ENCODE results near the gene MEF2A. TPM values are rescaled to one million over a fixed set of nuclear protein-coding genes. Genes with fewer than 3 reads are reported as not detected.

The MEF2A gene
- total RNA-seq, 1 donor from 2014 or later, result 46.3 TPM

DNA sequence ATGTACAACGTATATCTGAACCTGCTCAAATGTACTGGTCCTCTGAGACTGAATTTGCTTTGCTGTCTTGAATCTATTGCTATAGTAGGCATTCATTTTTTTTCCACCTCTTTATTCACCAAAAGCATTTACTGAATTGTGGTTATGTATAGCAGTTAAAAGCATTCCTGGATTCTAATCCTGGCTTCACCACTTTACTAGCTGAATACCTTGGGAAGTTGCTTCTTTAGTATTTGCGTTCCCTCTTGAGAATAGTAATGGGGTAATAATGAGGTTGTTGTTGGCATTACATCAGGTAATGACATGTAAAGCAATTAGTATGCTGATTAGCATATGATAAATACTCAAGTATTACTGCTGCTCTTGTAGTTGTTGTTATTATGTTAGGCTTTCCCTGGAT, 29.1 kb downstream of the MEF2A start:
- Histone ChIP-seq H4K20me1 (ENCODE audit: insufficient read depth, low read length) (peaks cover 66% of the 10 kb centered on the region), H3K4me1 (ENCODE audit: insufficient read depth, low read length) (peaks cover 8% of the 10 kb centered on the region), H3K79me2 (ENCODE audit: insufficient read depth, low read length) (peaks cover 96% of the 10 kb centered on the region), H3K9me3 (ENCODE audit: insufficient read depth, low read depth, low read length) (no peaks in the 10 kb centered on the region), H3K4me3 (ENCODE audit: insufficient read depth, low read depth, low read length) (no peak overlapping the region), H3K27me3 (ENCODE audit: insufficient read depth, low read length) (no peaks in the 10 kb centered on the region), H3K27ac (ENCODE audit: low read depth, low read length) (no peak overlapping the region), H3K36me3 (ENCODE audit: insufficient read depth, low read length) (no peaks in the 10 kb centered on the region), H3K9ac (ENCODE audit: low read length) (no peak overlapping the region), H2AFZ (ENCODE audit: low read depth, low read length) (no peak overlapping the region), H3K4me2 (ENCODE audit: low read length) (no peak overlapping the region)
- TF ChIP-seq, protein P1, sequence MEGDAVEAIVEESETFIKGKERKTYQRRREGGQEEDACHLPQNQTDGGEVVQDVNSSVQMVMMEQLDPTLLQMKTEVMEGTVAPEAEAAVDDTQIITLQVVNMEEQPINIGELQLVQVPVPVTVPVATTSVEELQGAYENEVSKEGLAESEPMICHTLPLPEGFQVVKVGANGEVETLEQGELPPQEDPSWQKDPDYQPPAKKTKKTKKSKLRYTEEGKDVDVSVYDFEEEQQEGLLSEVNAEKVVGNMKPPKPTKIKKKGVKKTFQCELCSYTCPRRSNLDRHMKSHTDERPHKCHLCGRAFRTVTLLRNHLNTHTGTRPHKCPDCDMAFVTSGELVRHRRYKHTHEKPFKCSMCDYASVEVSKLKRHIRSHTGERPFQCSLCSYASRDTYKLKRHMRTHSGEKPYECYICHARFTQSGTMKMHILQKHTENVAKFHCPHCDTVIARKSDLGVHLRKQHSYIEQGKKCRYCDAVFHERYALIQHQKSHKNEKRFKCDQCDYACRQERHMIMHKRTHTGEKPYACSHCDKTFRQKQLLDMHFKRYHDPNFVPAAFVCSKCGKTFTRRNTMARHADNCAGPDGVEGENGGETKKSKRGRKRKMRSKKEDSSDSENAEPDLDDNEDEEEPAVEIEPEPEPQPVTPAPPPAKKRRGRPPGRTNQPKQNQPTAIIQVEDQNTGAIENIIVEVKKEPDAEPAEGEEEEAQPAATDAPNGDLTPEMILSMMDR (IDR thresholded peaks at IDR 0.05; ENCODE audit: insufficient read depth, low read depth, low read length), result no peak
- TF ChIP-seq EZH2 (IDR thresholded peaks at IDR 0.05; ENCODE audit: insufficient read depth, low read length), result no peak
- no peak for FAIRE-seq
- Mint-ChIP-seq H3K27ac (ENCODE audit: unreplicated experiment) (no peak overlapping the region), H3K4me3 (ENCODE audit: unreplicated experiment) (no peak overlapping the region), H3K36me3 (ENCODE audit: low read depth, unreplicated experiment) (peaks cover 8% of the 10 kb centered on the region), H3K4me1 (ENCODE audit: low read depth, unreplicated experiment) (peaks cover 28% of the 10 kb centered on the region), H3K9me3 (ENCODE audit: unreplicated experiment) (peaks cover 2% of the 10 kb centered on the region), H3K27me3 (ENCODE audit: low read depth, unreplicated experiment) (no peaks in the 10 kb centered on the region)
- peak; percentile 56 for DNase-seq (ENCODE audit: low read depth)

DNA sequence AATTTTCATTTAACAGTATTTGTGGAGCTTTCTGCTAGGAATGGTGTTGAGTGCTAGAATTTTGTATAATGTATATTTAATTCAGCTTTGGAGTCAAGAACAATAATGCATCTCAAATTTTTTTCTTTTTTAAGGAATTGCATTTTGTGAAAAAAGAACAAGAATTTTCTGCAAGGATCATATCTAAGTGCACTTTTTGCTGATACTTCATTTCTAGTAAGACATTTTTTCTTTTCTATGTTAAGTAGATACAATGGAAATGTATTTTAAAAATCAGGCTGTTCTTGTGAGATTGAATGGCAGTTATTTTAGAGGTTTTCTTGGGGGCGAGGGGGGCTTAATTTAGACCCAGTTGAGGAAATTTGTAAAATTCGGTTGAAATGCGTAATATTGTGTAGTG, 32.5 kb downstream of the MEF2A start:
- H3K27me3 ChIP-seq (ENCODE audit: insufficient read depth, low read length), result no peaks in the 10 kb centered on the region
- H3K9me3 ChIP-seq (ENCODE audit: insufficient read depth, low read depth, low read length), result no peaks in the 10 kb centered on the region
- H4K20me1 ChIP-seq (ENCODE audit: insufficient read depth, low read length), result peaks cover 62% of the 10 kb centered on the region
- no peaks in the 10 kb centered on the region for H3K27me3 Mint-ChIP-seq (ENCODE audit: low read depth, unreplicated experiment)
- H3K36me3 ChIP-seq (ENCODE audit: insufficient read depth, low read length), result no peaks in the 10 kb centered on the region
- no peak overlapping the region for H3K4me3 ChIP-seq (ENCODE audit: insufficient read depth, low read depth, low read length)
- H3K9me3 Mint-ChIP-seq (ENCODE audit: unreplicated experiment), result peaks cover 3% of the 10 kb centered on the region
- FAIRE-seq, result no peak
- peaks cover 20% of the 10 kb centered on the region for H3K4me1 Mint-ChIP-seq (ENCODE audit: low read depth, unreplicated experiment)
- H3K27ac Mint-ChIP-seq (ENCODE audit: unreplicated experiment), result no peak overlapping the region
- no peak overlapping the region for H3K9ac ChIP-seq (ENCODE audit: low read length)
- H3K79me2 ChIP-seq (ENCODE audit: insufficient read depth, low read length), result peaks cover 95% of the 10 kb centered on the region
- H3K27ac ChIP-seq (ENCODE audit: low read depth, low read length), result no peak overlapping the region
- no peak for DNase-seq (ENCODE audit: low read depth)
- no peak overlapping the region for H3K4me3 Mint-ChIP-seq (ENCODE audit: unreplicated experiment)
- H2AFZ ChIP-seq (ENCODE audit: low read depth, low read length), result no peak overlapping the region
- H3K4me1 ChIP-seq (ENCODE audit: insufficient read depth, low read length), result no peaks in the 10 kb centered on the region
- H3K36me3 Mint-ChIP-seq (ENCODE audit: low read depth, unreplicated experiment), result peaks cover 16% of the 10 kb centered on the region
- no peak overlapping the region for H3K4me2 ChIP-seq (ENCODE audit: low read length)
- TF ChIP-seq EZH2 (IDR thresholded peaks at IDR 0.05; ENCODE audit: insufficient read depth, low read length), result no peak
- TF ChIP-seq, protein P1 (IDR thresholded peaks at IDR 0.05; ENCODE audit: insufficient read depth, low read depth, low read length), result no peak

DNA sequence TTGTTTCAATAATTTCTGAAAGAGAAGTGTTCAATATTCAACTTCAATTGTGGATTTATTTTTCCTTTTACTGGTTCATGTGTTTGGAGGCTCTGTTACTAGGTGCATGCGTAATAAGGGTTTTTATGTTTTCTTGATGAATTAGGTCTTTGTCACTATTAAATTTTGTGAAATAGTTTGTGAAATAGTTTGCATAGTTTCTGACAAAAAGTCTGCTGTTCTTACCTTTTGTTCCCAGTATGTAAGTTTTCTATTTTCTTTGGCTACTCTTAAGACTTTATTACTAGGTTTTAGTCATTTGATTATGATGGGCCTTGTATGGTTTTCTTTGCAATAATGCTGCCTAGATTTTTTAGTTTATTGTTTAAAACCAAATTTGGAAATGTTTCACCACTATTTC, 38.0 kb downstream of the MEF2A start:
- no peaks in the 10 kb centered on the region for H3K4me1 ChIP-seq (ENCODE audit: insufficient read depth, low read length)
- no peak overlapping the region for H3K4me3 ChIP-seq (ENCODE audit: insufficient read depth, low read depth, low read length)
- peak; percentile 66 for FAIRE-seq
- Mint-ChIP-seq H3K9me3 (ENCODE audit: unreplicated experiment) (peaks cover 3% of the 10 kb centered on the region), H3K27ac (ENCODE audit: unreplicated experiment) (no peak overlapping the region), H3K27me3 (ENCODE audit: low read depth, unreplicated experiment) (no peaks in the 10 kb centered on the region), H3K36me3 (ENCODE audit: low read depth, unreplicated experiment) (peaks cover 12% of the 10 kb centered on the region), H3K4me3 (ENCODE audit: unreplicated experiment) (no peak overlapping the region), H3K4me1 (ENCODE audit: low read depth, unreplicated experiment) (peaks cover 42% of the 10 kb centered on the region)
- H3K4me2 ChIP-seq (ENCODE audit: low read length), result no peak overlapping the region
- H3K36me3 ChIP-seq (ENCODE audit: insufficient read depth, low read length), result no peaks in the 10 kb centered on the region
- H3K9ac ChIP-seq (ENCODE audit: low read length), result no peak overlapping the region
- no peaks in the 10 kb centered on the region for H3K9me3 ChIP-seq (ENCODE audit: insufficient read depth, low read depth, low read length)
- peak; percentile 65 for DNase-seq (ENCODE audit: low read depth)
- peaks cover 66% of the 10 kb centered on the region for H4K20me1 ChIP-seq (ENCODE audit: insufficient read depth, low read length)
- H3K27me3 ChIP-seq (ENCODE audit: insufficient read depth, low read length), result no peaks in the 10 kb centered on the region
- no peak overlapping the region for H2AFZ ChIP-seq (ENCODE audit: low read depth, low read length)
- H3K27ac ChIP-seq (ENCODE audit: low read depth, low read length), result no peak overlapping the region
- H3K79me2 ChIP-seq (ENCODE audit: insufficient read depth, low read length), result peaks cover 98% of the 10 kb centered on the region
- no peak for TF ChIP-seq EZH2 (IDR thresholded peaks at IDR 0.05; ENCODE audit: insufficient read depth, low read length)
- TF ChIP-seq, protein P1 (IDR thresholded peaks at IDR 0.05; ENCODE audit: insufficient read depth, low read depth, low read length), result no peak
